T-helper 1 cell treated with Interleukin-12 subunit alpha and Interleukin-12 subunit beta and Interleukin-4 antibody, amounts not matched to agents 30 ng/mL and 1 ng/mL, for 36 hours (primary cell): ENCODE data around the gene LEF1. TPM values are rescaled to one million over a fixed set of nuclear protein-coding genes. Genes with fewer than 3 reads are reported as not detected.
"Not testable (repeated sequence)": the region's sequence is repeated elsewhere in the genome, so short reads cannot be mapped to it uniquely, and the experiment has no call there.

Source experiments
- intact Hi-C: fragments of 100-400 bp; cut with micrococcal nuclease; formaldehyde crosslinking; loops from one replicate; pipeline ENCODE4 v1.15.1; 2024
- total RNA-seq: library from RNA; stranded (reverse); gene quantifications from 2 replicates; pipeline ENCODE4 v1.2.3, GENCODE V29; 2022

The LEF1 gene
- total RNA-seq, 1 donor from 2014 or later, result 215 TPM

- intact Hi-C loops, result no loop called here
These were observed 123.6 kb downstream of the LEF1 start for GRCh38 chr4:108044951-108045686.

GRCh38 chr4:108043526-108043925, 125.2 kb downstream of the LEF1 start:
- intact Hi-C loops, result no loop called here

GRCh38 chr4:108042927-108043326, 125.8 kb downstream of the LEF1 start:
- intact Hi-C loops, result no loop called here

- intact Hi-C loops, result no loop called here
These were observed 130.8 kb downstream of the LEF1 start for GRCh38 chr4:108037884-108038283.

- intact Hi-C loops, result loop anchor here (1.0 kb wide), 2 partner anchors 13 to 584 kb away; partner anchors contain the start of gene RPL34
These were observed 132.5 kb downstream of the LEF1 start for GRCh38 chr4:108036213-108036612.

- intact Hi-C loops, result loop anchor here (1.0 kb wide), 2 partner anchors 14 to 585 kb away; partner anchors contain the start of gene RPL34
These were observed 133.0 kb downstream of the LEF1 start for GRCh38 chr4:108035691-108036090.

GRCh38 chr4:108034565-108034964, 134.2 kb downstream of the LEF1 start:
- intact Hi-C loops, result no loop called here

GRCh38 chr4:108033348-108033747, 135.4 kb downstream of the LEF1 start:
- intact Hi-C loops, result no loop called here

- intact Hi-C loops, result loop anchor here (2.0 kb wide), 4 partner anchors 41 to 401 kb away; no protein-coding TSS in a partner anchor
These were observed 137.2 kb downstream of the LEF1 start for GRCh38 chr4:108031427-108032083.

GRCh38 chr4:108030332-108030731, 138.4 kb downstream of the LEF1 start:
- intact Hi-C loops, result loop anchor here (1.0 to 2.0 kb wide), 14 partner anchors 19 to 590 kb away; partner anchors contain the start of gene RPL34

- intact Hi-C loops, result loop anchor here (1.0 to 10.0 kb wide), 17 partner anchors 11 to 1265 kb away; partner anchors contain the start of gene RPL34
These were observed 139.0 kb downstream of the LEF1 start for GRCh38 chr4:108029731-108030130.

- intact Hi-C loops, result loop anchor here (1.0 to 10.0 kb wide), 3 partner anchors 11 to 1266 kb away; no protein-coding TSS in a partner anchor
These were observed 139.6 kb downstream of the LEF1 start for GRCh38 chr4:108029016-108029720.

GRCh38 chr4:108024878-108025165, 143.9 kb downstream of the LEF1 start:
- intact Hi-C loops, result loop anchor here (10.0 kb wide), 1 partner anchor 1270 kb away; no protein-coding TSS in a partner anchor

- intact Hi-C loops, result loop anchor here (10.0 kb wide), 1 partner anchor 1271 kb away; no protein-coding TSS in a partner anchor
These were observed 144.5 kb downstream of the LEF1 start for GRCh38 chr4:108024085-108024877.

- intact Hi-C loops, result loop anchor here (1.0 to 5.0 kb wide), 11 partner anchors 10 to 1387 kb away; partner anchors contain the start of genes HADH, OSTC and RPL34
These were observed 149.9 kb downstream of the LEF1 start for GRCh38 chr4:108018884-108019187.

GRCh38 chr4:108018040-108018883, 150.5 kb downstream of the LEF1 start:
- intact Hi-C loops, result loop anchor here (1.0 to 5.0 kb wide), 11 partner anchors 11 to 1388 kb away; partner anchors contain the start of genes HADH, OSTC and RPL34

GRCh38 chr4:108013955-108014354, 154.8 kb downstream of the LEF1 start:
- intact Hi-C loops, result no loop called here

GRCh38 chr4:108013327-108013726, 155.4 kb downstream of the LEF1 start:
- intact Hi-C loops, result no loop called here

- intact Hi-C loops, result not testable (repeated sequence)
These were observed 156.3 kb downstream of the LEF1 start for GRCh38 chr4:108012382-108012781.

- intact Hi-C loops, result no loop called here
These were observed 158.6 kb downstream of the LEF1 start for GRCh38 chr4:108010167-108010566.
